Vagina (tissue), 2 donors: ENCODE measurements around the gene GTPBP4. TPM values are rescaled to one million over a fixed set of nuclear protein-coding genes. Genes with fewer than 3 reads are reported as not detected.
A peak's percentile ranks its signal among the peaks of the same experiment; 100 is the strongest.

Experiments
- DNase-seq, 2 donors: peaks; one replicate each; pipeline ENCODE4 v3.0.0-alpha.2; 2017; ENCODE audit errors: extremely low spot score in 2 of 2
- H3K27ac ChIP-seq: fragments of 200-600 bp; sonication (generic); one replicate; pipeline ENCODE4 v1.5.1; 2019
- H3K27me3 ChIP-seq: fragments of 200-600 bp; sonication (generic); one replicate; pipeline ENCODE4 v1.5.1; 2019
- H3K36me3 ChIP-seq, 2 donors: fragments of 200-600 bp; sonication (generic); one replicate each; pipeline ENCODE4 v1.5.1; 2017 to 2019
- H3K4me1 ChIP-seq: fragments of 200-600 bp; sonication (generic); one replicate; pipeline ENCODE4 v1.5.1; 2019
- H3K4me3 ChIP-seq, 2 donors: fragments of 200-600 bp; sonication (generic); 1 replicate in 1 of 2; 2 replicates in 1 of 2; pipeline ENCODE4 v1.5.1; 2016 to 2019
- H3K9me3 ChIP-seq: fragments of 200-600 bp; sonication (generic); one replicate; pipeline ENCODE4 v1.5.1; 2019
- POLR2A ChIP-seq, 2 donors: fragments of 450-650 bp; IDR thresholded peaks; one replicate each; pipeline ENCODE4 v1.6.1; 2017; ENCODE audit warnings: antibody characterized with exemption in 2 of 2, mild to moderate bottlenecking in 2 of 2, moderate library complexity in 2 of 2
- POLR2AphosphoS5 ChIP-seq, 2 donors: sonication (generic); formaldehyde crosslinking; IDR thresholded peaks; one replicate each; pipeline ENCODE4 v1.9.0; 2017; ENCODE audit warnings: antibody characterized with exemption in 2 of 2, mild to moderate bottlenecking in 2 of 2, low read depth in 1 of 2; ENCODE audit not compliant: insufficient read depth in 1 of 2
- intact Hi-C: fragments of 100-400 bp; cut with DNase I; formaldehyde crosslinking; loops from one replicate; pipeline ENCODE4 v1.15.1; 2023
- total RNA-seq: library from RNA; depleted of rRNA; stranded (reverse); fragments of >200 nt; gene quantifications from one replicate; pipeline ENCODE4 v1.2.3, GENCODE V29; 2016
- TF ChIP-seq, protein P1 (sequence below), 3 experiments: fragments of 450-650 bp in 2 of 3; fragments of 200-600 bp in 1 of 3; sonication (generic) in 1 of 3; IDR thresholded peaks; one replicate each; pipeline ENCODE4 v1.5.1; 2017 to 2019; ENCODE audit warnings: antibody characterized with exemption in 3 of 3, mild to moderate bottlenecking in 2 of 3, moderate library complexity in 2 of 3

GTPBP4 gene
- total RNA-seq, 1 donor from 2014 or later, result 24.8 TPM

DNA sequence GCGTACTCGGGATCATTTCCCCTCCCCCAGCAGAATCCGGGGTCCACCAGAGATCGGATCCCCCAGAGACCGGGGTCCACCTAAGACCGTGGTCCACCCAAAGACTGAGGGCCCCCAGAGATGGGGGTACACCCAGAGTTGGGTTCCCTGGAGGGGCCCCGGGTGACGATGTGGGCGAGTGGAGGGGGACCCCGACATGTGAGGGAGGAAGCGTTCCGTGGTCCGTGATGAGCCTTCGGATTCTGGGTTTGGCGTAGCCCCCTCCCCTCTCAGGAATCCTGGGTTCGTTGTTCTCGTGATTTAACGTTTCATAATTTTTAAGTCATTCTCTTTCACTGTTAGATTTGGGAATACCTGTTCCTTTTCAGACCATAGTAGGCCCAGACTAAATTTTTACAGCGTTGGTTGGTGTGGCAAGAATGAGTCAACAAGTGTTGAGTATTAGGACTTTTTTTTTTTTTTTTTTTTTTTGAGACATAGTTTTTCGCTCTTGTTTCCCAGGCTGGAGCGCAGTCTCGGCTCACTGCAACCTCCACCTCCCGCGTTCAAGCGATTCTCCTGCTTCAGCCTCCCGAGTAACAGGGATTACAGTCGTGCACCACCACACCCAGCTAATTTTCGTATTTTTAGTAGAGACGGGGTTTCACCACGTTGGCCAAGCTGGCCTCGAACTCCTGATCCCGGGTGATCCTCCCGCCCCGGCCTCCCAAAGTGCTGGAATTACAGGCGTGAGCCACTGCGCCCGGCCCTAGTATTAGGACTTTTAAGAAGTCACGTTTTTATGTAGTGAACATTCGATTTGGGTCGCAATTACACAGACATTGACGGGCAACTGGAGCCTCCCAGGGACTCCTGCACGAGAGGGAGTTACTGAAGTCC, 672 bp downstream of the GTPBP4 start:
- Histone ChIP-seq H3K36me3 (peaks cover 0 to 14% of the 10 kb centered on the region in 2 donors), H3K4me1 (peaks cover 31% of the 10 kb centered on the region), H3K27ac (peak overlapping the region; percentile 96), H3K9me3 (no peaks in the 10 kb centered on the region), H3K27me3 (no peaks in the 10 kb centered on the region), H3K4me3 (peak overlapping the region; percentile 98 to 99)
- DNase-seq, result no peak
- intact Hi-C loops, result loop anchor here (5.0 kb wide), 2 partner anchors 57 to 58 kb away; partner anchors contain the start of genes IDI1 and LARP4B
- TF ChIP-seq POLR2A (IDR thresholded peaks at IDR 0.05) (no peak), POLR2AphosphoS5 (IDR thresholded peaks at IDR 0.05; ENCODE audit: insufficient read depth in 1 of 2, low read depth in 1 of 2) (no peak)
- TF ChIP-seq, protein P1, sequence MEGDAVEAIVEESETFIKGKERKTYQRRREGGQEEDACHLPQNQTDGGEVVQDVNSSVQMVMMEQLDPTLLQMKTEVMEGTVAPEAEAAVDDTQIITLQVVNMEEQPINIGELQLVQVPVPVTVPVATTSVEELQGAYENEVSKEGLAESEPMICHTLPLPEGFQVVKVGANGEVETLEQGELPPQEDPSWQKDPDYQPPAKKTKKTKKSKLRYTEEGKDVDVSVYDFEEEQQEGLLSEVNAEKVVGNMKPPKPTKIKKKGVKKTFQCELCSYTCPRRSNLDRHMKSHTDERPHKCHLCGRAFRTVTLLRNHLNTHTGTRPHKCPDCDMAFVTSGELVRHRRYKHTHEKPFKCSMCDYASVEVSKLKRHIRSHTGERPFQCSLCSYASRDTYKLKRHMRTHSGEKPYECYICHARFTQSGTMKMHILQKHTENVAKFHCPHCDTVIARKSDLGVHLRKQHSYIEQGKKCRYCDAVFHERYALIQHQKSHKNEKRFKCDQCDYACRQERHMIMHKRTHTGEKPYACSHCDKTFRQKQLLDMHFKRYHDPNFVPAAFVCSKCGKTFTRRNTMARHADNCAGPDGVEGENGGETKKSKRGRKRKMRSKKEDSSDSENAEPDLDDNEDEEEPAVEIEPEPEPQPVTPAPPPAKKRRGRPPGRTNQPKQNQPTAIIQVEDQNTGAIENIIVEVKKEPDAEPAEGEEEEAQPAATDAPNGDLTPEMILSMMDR (IDR thresholded peaks at IDR 0.05), result no peak

DNA sequence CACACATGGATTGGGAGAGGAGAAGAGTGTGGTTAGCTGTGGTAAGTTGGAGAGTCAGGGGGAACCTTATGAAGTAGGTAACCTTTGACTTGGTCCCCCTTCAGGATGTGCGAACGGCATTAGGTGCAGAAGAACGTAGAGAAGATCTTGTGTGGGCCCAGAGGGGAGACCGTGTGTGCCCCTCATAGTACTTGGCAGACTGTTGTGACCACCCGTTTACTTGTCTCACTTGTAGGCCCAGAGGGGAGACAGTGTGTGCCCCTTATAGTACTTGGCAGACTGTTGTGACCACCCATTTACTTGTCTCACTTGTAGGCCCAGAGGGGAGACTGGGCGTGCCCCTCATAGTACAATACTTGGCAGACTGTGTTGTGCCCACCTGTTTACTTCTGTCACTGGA, 2.6 kb downstream of the GTPBP4 start:
- H3K27ac ChIP-seq, result no peak overlapping the region
- H3K4me1 ChIP-seq, result peaks cover 31% of the 10 kb centered on the region
- no peak for DNase-seq
- TF ChIP-seq POLR2A (IDR thresholded peaks at IDR 0.05) (no peak), POLR2AphosphoS5 (IDR thresholded peaks at IDR 0.05; ENCODE audit: insufficient read depth in 1 of 2, low read depth in 1 of 2) (no peak)
- TF ChIP-seq, protein P1 (IDR thresholded peaks at IDR 0.05), result no peak
- intact Hi-C loops, result no loop called here
- no peaks in the 10 kb centered on the region for H3K27me3 ChIP-seq
- H3K36me3 ChIP-seq, result peaks cover 0 to 29% of the 10 kb centered on the region in 2 donors
- no peaks in the 10 kb centered on the region for H3K9me3 ChIP-seq
- no peak overlapping the region for H3K4me3 ChIP-seq

DNA sequence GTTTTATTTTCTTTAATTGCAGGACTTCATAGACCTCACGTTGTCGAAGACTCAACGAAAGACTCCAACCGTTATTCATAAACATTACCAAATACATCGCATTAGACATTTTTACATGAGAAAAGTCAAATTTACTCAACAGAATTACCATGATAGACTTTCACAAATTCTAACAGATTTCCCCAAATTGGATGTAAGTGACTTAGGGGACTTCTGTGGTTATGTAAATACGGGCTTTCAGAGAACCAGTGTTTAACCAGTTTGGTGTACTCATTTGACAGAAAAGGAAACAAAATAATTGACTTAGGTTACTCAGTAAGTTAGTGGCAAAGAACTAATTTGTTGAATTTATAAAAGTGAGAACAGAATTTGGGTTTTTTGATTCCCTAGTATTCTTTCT, 4.2 kb downstream of the GTPBP4 start:
- Histone ChIP-seq H3K4me3 (no peak overlapping the region), H3K9me3 (no peaks in the 10 kb centered on the region), H3K4me1 (peaks cover 22% of the 10 kb centered on the region), H3K27ac (no peak overlapping the region), H3K36me3 (peaks cover 5 to 44% of the 10 kb centered on the region in 2 donors), H3K27me3 (no peaks in the 10 kb centered on the region)
- intact Hi-C loops, result no loop called here
- TF ChIP-seq POLR2A (IDR thresholded peaks at IDR 0.05), result no peak
- no peak for TF ChIP-seq POLR2AphosphoS5 (IDR thresholded peaks at IDR 0.05; ENCODE audit: insufficient read depth in 1 of 2, low read depth in 1 of 2)
- TF ChIP-seq, protein P1 (IDR thresholded peaks at IDR 0.05), result no peak
- DNase-seq, result no peak

DNA sequence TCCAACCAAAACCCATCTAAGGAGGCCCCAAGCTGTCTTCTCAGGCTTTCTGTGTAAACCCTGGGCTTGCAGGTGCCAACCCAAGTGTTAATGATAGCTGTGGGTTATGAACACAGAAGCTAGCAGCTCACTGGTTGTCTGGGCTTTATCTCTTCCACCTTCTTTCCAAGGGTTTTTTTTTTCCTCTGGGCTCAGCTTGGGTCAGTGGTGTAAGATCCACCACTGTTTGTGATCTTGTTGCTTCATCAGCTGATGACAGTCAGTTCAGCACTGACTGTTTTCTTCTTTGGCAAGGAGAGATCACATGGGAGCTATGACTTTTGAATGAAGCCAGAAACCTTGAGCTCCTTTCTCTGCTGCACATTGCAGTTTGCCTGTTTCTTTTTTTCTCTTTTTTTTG, 4.6 kb downstream of the GTPBP4 start:
- intact Hi-C loops, result no loop called here
- TF ChIP-seq, protein P1 (IDR thresholded peaks at IDR 0.05), result no peak
- no peak for TF ChIP-seq POLR2A (IDR thresholded peaks at IDR 0.05)
- TF ChIP-seq POLR2AphosphoS5 (IDR thresholded peaks at IDR 0.05; ENCODE audit: insufficient read depth in 1 of 2, low read depth in 1 of 2), result no peak
- DNase-seq, result no peak
- H3K27me3 ChIP-seq, result no peaks in the 10 kb centered on the region
- peaks cover 5 to 48% of the 10 kb centered on the region in 2 donors for H3K36me3 ChIP-seq
- no peak overlapping the region for H3K27ac ChIP-seq
- H3K9me3 ChIP-seq, result no peaks in the 10 kb centered on the region
- peaks cover 20% of the 10 kb centered on the region for H3K4me1 ChIP-seq
- H3K4me3 ChIP-seq, result no peak overlapping the region
